ENCODE measurements around the gene DRC1. TPM values are rescaled to one million over a fixed set of nuclear protein-coding genes. Genes with fewer than 3 reads are reported as not detected.

The DRC1 gene
- total RNA-seq, 1 experiment from 2014 or later = not detected

DNA sequence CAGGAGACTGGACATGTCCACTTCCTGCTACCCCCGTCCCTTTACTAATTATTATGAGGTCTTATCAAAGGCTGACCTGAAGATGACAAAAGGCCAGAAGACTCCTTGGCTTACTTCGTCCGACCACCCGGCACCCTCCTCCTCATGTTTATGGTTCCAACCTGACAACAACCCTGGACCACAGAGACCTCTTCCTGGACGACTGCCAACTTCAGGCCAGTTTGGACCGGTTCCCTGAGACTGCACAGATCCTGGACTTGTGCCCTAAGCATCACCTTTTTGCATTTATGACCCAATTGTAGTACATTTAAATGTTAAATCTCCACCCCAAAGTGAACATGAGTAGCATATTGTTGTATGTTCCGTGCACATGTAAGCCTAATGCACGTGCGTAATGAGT is 5.8 kb downstream of the DRC1 start:
- Histone ChIP-seq H3K79me2 (ENCODE audit: insufficient read depth, low read length) (no peaks in the 10 kb centered on the region), H4K20me1 (ENCODE audit: insufficient read depth) (no peaks in the 10 kb centered on the region; the same call in 1 of the 2 replicates), H3K9me3 (ENCODE audit: control insufficient read depth in 1 of 2, insufficient read depth in 1 of 2, low read depth in 1 of 2, low read length in 2 of 2) (no peaks in the 10 kb centered on the region), H3K27ac (ENCODE audit: low read depth, low read length) (no peak overlapping the region), H3K36me3 (ENCODE audit: control insufficient read depth in 1 of 2, insufficient read depth in 2 of 2, low read length in 2 of 2) (no peaks in the 10 kb centered on the region), H3K9me2 (ENCODE audit: insufficient read depth) (no peaks in the 10 kb centered on the region), H3K27me3 (ENCODE audit: insufficient read depth, low read length) (no peaks in the 10 kb centered on the region), H3K4me3 (replicated peaks in 1 of 2; ENCODE audit: low read depth in 1 of 2, low read length in 2 of 2) (no peak overlapping the region), H3K4me2 (ENCODE audit: low read length) (no peak overlapping the region), H3K4me1 (ENCODE audit: control insufficient read depth in 1 of 2, insufficient read depth in 2 of 2, low read length in 2 of 2) (no peaks in the 10 kb centered on the region), H2AFZ (ENCODE audit: low read depth, low read length, poor library complexity, severe bottlenecking) (no peak overlapping the region), H3K9ac (ENCODE audit: low read length) (no peak overlapping the region)
- CTCF ChIA-PET = no interaction called here
- POLR2A ChIA-PET = no interaction called here
- RAD21 ChIA-PET (ENCODE audit: low non-redundant PET in 1 of 2, low total read pairs in 2 of 2, uncharacterized antibody in 2 of 2, unreplicated experiment in 2 of 2) = no interaction called here
- BruUV-seq (replicated peaks) = no TSS peak
- TF ChIP-seq, protein P1, sequence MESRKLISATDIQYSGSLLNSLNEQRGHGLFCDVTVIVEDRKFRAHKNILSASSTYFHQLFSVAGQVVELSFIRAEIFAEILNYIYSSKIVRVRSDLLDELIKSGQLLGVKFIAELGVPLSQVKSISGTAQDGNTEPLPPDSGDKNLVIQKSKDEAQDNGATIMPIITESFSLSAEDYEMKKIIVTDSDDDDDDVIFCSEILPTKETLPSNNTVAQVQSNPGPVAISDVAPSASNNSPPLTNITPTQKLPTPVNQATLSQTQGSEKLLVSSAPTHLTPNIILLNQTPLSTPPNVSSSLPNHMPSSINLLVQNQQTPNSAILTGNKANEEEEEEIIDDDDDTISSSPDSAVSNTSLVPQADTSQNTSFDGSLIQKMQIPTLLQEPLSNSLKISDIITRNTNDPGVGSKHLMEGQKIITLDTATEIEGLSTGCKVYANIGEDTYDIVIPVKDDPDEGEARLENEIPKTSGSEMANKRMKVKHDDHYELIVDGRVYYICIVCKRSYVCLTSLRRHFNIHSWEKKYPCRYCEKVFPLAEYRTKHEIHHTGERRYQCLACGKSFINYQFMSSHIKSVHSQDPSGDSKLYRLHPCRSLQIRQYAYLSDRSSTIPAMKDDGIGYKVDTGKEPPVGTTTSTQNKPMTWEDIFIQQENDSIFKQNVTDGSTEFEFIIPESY (IDR thresholded peaks at IDR 0.05; ENCODE audit: extremely low read depth, insufficient replicate concordance, low read length) = no peak
- TF ChIP-seq TCF7L2 (IDR thresholded peaks at IDR 0.05; ENCODE audit: borderline replicate concordance, extremely low read depth, insufficient read depth, insufficient read length) = no peak
- TF ChIP-seq EZH2 (IDR thresholded peaks at IDR 0.05) = no peak
- no peak for TF ChIP-seq EZH2phosphoT487 (IDR thresholded peaks at IDR 0.05; ENCODE audit: borderline replicate concordance)
- TF ChIP-seq FOSL1 (IDR thresholded peaks at IDR 0.05; ENCODE audit: low read depth) = no peak
- TF ChIP-seq ZNF274 (IDR thresholded peaks at IDR 0.05; ENCODE audit: low read depth, low read length) = no peak
- no peak for TF ChIP-seq REST (IDR thresholded peaks at IDR 0.05; ENCODE audit: low read depth)
- no peak for TF ChIP-seq SIN3A (IDR thresholded peaks at IDR 0.05; ENCODE audit: low read depth)
- TF ChIP-seq CEBPB (IDR thresholded peaks at IDR 0.05; ENCODE audit: low read depth) = no peak
- no peak for TF ChIP-seq CBX3 (IDR thresholded peaks at IDR 0.05; ENCODE audit: low read depth)
- TF ChIP-seq RAD21 (IDR thresholded peaks at IDR 0.05; ENCODE audit: low read depth) = no peak
- TF ChIP-seq, protein P2, sequence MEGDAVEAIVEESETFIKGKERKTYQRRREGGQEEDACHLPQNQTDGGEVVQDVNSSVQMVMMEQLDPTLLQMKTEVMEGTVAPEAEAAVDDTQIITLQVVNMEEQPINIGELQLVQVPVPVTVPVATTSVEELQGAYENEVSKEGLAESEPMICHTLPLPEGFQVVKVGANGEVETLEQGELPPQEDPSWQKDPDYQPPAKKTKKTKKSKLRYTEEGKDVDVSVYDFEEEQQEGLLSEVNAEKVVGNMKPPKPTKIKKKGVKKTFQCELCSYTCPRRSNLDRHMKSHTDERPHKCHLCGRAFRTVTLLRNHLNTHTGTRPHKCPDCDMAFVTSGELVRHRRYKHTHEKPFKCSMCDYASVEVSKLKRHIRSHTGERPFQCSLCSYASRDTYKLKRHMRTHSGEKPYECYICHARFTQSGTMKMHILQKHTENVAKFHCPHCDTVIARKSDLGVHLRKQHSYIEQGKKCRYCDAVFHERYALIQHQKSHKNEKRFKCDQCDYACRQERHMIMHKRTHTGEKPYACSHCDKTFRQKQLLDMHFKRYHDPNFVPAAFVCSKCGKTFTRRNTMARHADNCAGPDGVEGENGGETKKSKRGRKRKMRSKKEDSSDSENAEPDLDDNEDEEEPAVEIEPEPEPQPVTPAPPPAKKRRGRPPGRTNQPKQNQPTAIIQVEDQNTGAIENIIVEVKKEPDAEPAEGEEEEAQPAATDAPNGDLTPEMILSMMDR (IDR thresholded peaks at IDR 0.05 in 2 of 3, conservative IDR thresholded peaks at IDR 0.05 in 1 of 3; ENCODE audit: borderline replicate concordance in 1 of 3, insufficient read depth in 1 of 3, low read depth in 2 of 3, low read length in 2 of 3) = no peak
- TF ChIP-seq SRF (IDR thresholded peaks at IDR 0.05; ENCODE audit: low read depth) = no peak
- TF ChIP-seq EGR1 (IDR thresholded peaks at IDR 0.05; ENCODE audit: low read depth) = no peak
- no peak for TF ChIP-seq POLR2A (IDR thresholded peaks at IDR 0.05; ENCODE audit: borderline replicate concordance, extremely low read depth, insufficient read depth, insufficient read length)
- TF ChIP-seq ELF1 (IDR thresholded peaks at IDR 0.05; ENCODE audit: borderline replicate concordance, low read depth) = no peak
- ATAC-seq (no peak), DNase-seq (ENCODE audit: low read depth, low spot score) (no peak)
- intact Hi-C loops (cut with micrococcal nuclease) = no loop called here
